GM23338 (cell line): Measurements from ENCODE around the gene C2CD2L.

Source experiments
- CREB1 ChIP-seq: fragments of 250-450 bp; sonication (Bioruptor Pico); IDR thresholded peaks from 2 replicates; pipeline ENCODE4 v1.5.0; 2020; ENCODE audit warnings: low read depth, mild to moderate bottlenecking, moderate library complexity
- EZH2 ChIP-seq: fragments of 200-600 bp; sonication (generic); IDR thresholded peaks from one replicate; pipeline ENCODE4 v1.8.0; 2017; ENCODE audit warnings: antibody characterized with exemption, mild to moderate bottlenecking, low read depth; ENCODE audit not compliant: unreplicated experiment
- EZH2phosphoT487 ChIP-seq: fragments of 200-600 bp; sonication (generic); IDR thresholded peaks from one replicate; pipeline ENCODE4 v1.8.1; 2018; ENCODE audit warnings: antibody characterized with exemption; ENCODE audit not compliant: unreplicated experiment
- JUNB ChIP-seq: IDR thresholded peaks from one replicate; pipeline ENCODE4 v1.6.1; 2016; ENCODE audit warnings: antibody characterized with exemption; ENCODE audit not compliant: unreplicated experiment
- NANOG ChIP-seq: IDR thresholded peaks from 2 replicates; pipeline ENCODE4 v1.6.1; 2016; ENCODE audit warnings: antibody characterized with exemption, borderline replicate concordance
- POLR2AphosphoS5 ChIP-seq: IDR thresholded peaks from 2 replicates; pipeline ENCODE4 v1.6.1; 2016; ENCODE audit warnings: antibody characterized with exemption, low read depth
- STAT1 ChIP-seq: IDR thresholded peaks from one replicate; pipeline ENCODE4 v1.6.1; 2016; ENCODE audit warnings: antibody characterized with exemption; ENCODE audit not compliant: unreplicated experiment
- ZNF114 ChIP-seq: fragments of 250-450 bp; sonication (Bioruptor Pico); IDR thresholded peaks from 2 replicates; pipeline ENCODE4 v1.5.0; 2020; ENCODE audit warnings: mild to moderate bottlenecking, moderate library complexity
- ZNF331 ChIP-seq: fragments of 250-450 bp; sonication (Bioruptor Pico); IDR thresholded peaks from 2 replicates; pipeline ENCODE4 v1.5.0; 2020; ENCODE audit warnings: low read depth, mild to moderate bottlenecking, moderate library complexity
- TF ChIP-seq, protein P1 (sequence below), 2 experiments: fragments of 200-600 bp in 1 of 2; sonication (generic) in 1 of 2; conservative IDR thresholded peaks; 2 replicates each; pipeline versions ENCODE4 v1.5.1 to v1.6.1; 2016 to 2017; ENCODE audit warnings: antibody characterized with exemption in 2 of 2, low read depth in 2 of 2, mild to moderate bottlenecking in 2 of 2, moderate library complexity in 1 of 2
- TF ChIP-seq, protein P2 (sequence below): IDR thresholded peaks from one replicate; pipeline ENCODE4 v1.6.1; 2018; ENCODE audit warnings: antibody characterized with exemption; ENCODE audit not compliant: unreplicated experiment
- TF ChIP-seq, protein P3 (sequence below): IDR thresholded peaks from 2 replicates; pipeline ENCODE4 v1.6.1; 2016; ENCODE audit warnings: antibody characterized with exemption

DNA sequence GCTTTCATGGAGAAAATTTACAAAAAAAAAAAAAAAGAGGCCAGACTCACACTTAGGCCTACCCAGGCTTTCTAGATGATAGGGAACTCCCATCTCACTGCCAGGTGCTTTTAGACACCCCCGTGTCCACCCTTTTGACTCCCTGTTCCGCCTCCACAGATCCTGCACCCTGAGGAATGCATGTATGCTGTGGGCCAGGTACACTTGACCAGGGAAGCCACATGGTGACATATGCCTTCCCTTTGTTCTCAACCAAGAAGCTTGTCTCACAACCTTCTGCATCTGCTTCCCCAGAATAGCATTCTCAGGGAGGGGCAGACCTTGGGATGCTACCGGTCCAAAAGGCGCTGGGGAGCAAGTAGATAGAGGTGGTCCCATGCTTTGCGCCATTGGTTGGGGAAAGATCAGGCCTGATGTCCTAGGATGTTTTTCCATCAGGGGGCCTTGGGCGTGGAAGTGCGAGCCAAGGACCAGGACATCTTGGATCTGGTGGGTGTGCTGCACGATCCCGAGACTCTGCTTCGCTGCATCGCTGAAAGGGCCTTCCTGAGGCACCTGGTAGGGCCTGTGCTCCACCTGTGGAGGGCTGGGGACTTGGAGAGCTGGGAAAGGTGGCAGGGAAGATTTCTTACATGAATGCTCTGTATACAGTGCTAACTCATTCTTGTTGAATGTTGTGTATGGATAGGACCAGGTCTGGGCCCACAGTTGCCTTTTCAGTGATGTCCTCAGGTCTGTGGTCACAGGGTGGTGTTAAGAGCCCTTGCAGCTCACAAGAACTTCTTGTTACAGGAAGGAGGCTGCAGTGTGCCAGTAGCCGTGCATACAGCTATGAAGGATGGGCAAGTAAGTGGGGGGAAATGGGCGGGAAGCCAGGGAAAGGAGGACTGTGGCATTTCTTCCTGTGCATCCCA, 14.9 kb upstream of the C2CD2L start:
- TF ChIP-seq, protein P1, sequence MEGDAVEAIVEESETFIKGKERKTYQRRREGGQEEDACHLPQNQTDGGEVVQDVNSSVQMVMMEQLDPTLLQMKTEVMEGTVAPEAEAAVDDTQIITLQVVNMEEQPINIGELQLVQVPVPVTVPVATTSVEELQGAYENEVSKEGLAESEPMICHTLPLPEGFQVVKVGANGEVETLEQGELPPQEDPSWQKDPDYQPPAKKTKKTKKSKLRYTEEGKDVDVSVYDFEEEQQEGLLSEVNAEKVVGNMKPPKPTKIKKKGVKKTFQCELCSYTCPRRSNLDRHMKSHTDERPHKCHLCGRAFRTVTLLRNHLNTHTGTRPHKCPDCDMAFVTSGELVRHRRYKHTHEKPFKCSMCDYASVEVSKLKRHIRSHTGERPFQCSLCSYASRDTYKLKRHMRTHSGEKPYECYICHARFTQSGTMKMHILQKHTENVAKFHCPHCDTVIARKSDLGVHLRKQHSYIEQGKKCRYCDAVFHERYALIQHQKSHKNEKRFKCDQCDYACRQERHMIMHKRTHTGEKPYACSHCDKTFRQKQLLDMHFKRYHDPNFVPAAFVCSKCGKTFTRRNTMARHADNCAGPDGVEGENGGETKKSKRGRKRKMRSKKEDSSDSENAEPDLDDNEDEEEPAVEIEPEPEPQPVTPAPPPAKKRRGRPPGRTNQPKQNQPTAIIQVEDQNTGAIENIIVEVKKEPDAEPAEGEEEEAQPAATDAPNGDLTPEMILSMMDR (conservative IDR thresholded peaks at IDR 0.05; ENCODE audit: low read depth in 2 of 2) = no peak
- TF ChIP-seq, protein P2, sequence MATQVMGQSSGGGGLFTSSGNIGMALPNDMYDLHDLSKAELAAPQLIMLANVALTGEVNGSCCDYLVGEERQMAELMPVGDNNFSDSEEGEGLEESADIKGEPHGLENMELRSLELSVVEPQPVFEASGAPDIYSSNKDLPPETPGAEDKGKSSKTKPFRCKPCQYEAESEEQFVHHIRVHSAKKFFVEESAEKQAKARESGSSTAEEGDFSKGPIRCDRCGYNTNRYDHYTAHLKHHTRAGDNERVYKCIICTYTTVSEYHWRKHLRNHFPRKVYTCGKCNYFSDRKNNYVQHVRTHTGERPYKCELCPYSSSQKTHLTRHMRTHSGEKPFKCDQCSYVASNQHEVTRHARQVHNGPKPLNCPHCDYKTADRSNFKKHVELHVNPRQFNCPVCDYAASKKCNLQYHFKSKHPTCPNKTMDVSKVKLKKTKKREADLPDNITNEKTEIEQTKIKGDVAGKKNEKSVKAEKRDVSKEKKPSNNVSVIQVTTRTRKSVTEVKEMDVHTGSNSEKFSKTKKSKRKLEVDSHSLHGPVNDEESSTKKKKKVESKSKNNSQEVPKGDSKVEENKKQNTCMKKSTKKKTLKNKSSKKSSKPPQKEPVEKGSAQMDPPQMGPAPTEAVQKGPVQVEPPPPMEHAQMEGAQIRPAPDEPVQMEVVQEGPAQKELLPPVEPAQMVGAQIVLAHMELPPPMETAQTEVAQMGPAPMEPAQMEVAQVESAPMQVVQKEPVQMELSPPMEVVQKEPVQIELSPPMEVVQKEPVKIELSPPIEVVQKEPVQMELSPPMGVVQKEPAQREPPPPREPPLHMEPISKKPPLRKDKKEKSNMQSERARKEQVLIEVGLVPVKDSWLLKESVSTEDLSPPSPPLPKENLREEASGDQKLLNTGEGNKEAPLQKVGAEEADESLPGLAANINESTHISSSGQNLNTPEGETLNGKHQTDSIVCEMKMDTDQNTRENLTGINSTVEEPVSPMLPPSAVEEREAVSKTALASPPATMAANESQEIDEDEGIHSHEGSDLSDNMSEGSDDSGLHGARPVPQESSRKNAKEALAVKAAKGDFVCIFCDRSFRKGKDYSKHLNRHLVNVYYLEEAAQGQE = no peak
- TF ChIP-seq POLR2AphosphoS5 (no peak; the same call in 1 of the 2 replicates), EZH2phosphoT487 (no peak), NANOG (no peak), EZH2 (no peak), CREB1 (CRISPR knock-in tag) (no peak), JUNB (no peak), STAT1 (no peak), ZNF114 (CRISPR knock-in tag) (no peak), ZNF331 (CRISPR knock-in tag) (no peak)
- TF ChIP-seq, protein P3, sequence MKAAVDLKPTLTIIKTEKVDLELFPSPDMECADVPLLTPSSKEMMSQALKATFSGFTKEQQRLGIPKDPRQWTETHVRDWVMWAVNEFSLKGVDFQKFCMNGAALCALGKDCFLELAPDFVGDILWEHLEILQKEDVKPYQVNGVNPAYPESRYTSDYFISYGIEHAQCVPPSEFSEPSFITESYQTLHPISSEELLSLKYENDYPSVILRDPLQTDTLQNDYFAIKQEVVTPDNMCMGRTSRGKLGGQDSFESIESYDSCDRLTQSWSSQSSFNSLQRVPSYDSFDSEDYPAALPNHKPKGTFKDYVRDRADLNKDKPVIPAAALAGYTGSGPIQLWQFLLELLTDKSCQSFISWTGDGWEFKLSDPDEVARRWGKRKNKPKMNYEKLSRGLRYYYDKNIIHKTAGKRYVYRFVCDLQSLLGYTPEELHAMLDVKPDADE = no peak
